ENCODE data around the gene SPI1.

DNA sequence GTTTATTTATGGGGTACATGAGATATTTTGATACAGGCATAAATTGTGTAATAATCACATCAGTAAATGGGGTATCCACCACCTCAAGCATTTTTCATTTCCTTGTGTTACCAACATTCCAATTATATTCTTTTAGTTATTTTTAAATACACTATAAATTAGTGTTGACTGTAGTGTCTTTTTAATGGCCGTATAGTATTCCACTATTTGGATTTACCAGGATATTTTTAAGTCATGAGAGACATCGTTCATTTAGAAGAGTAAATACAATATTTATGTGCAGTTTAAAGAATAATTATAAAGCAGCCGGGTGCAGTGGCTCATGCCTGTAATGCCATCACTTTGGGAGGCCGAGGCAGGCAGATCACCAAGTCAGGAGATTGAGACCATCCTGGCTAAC, 6.2 kb upstream of the SPI1 start:
- TF ChIP-seq, protein P1, sequence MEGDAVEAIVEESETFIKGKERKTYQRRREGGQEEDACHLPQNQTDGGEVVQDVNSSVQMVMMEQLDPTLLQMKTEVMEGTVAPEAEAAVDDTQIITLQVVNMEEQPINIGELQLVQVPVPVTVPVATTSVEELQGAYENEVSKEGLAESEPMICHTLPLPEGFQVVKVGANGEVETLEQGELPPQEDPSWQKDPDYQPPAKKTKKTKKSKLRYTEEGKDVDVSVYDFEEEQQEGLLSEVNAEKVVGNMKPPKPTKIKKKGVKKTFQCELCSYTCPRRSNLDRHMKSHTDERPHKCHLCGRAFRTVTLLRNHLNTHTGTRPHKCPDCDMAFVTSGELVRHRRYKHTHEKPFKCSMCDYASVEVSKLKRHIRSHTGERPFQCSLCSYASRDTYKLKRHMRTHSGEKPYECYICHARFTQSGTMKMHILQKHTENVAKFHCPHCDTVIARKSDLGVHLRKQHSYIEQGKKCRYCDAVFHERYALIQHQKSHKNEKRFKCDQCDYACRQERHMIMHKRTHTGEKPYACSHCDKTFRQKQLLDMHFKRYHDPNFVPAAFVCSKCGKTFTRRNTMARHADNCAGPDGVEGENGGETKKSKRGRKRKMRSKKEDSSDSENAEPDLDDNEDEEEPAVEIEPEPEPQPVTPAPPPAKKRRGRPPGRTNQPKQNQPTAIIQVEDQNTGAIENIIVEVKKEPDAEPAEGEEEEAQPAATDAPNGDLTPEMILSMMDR (conservative IDR thresholded peaks at IDR 0.05; ENCODE audit: low read length), result no peak
- TF ChIP-seq EZH2phosphoT487 (IDR thresholded peaks at IDR 0.05; ENCODE audit: borderline replicate concordance, low read depth, low read length), result no peak
